DOHH2 (cell line): ENCODE measurements around the gene IGFLR1.

Experiments used
- CTCF ChIP-seq: fragments of 200-600 bp; sonication (generic); IDR thresholded peaks from one replicate; pipeline ENCODE4 v1.5.1; 2014; ENCODE audit warnings: antibody characterized with exemption, mild to moderate bottlenecking, low read depth, low read length; ENCODE audit not compliant: poor library complexity, severe bottlenecking
- EZH2phosphoT487 ChIP-seq: fragments of 200-600 bp; sonication (generic); IDR thresholded peaks from 2 replicates; pipeline ENCODE4 v1.6.1; 2017; ENCODE audit warnings: borderline replicate concordance, mild to moderate bottlenecking, antibody characterized with exemption, low read length, moderate library complexity, mixed read lengths

- TF ChIP-seq EZH2phosphoT487 (no peak), CTCF (no peak)
Observed at GRCh38 chr19:35789978-35790944, 48.0 kb upstream of the IGFLR1 start.
